Smooth muscle cell (in vitro differentiated cells): ENCODE measurements around the gene ACADSB. TPM values are rescaled to one million over a fixed set of nuclear protein-coding genes. Genes with fewer than 3 reads are reported as not detected.

Experiments used
- DNase-seq: peaks from one replicate; lab custom pipeline; 2025; ENCODE audit not compliant: unreplicated experiment; lab: John Stamatoyannopoulos, UW
- H2AFZ ChIP-seq: fragments of 200-600 bp; sonication (generic); 2 replicates; pipeline ENCODE4 v1.6.0; 2016; ENCODE audit warnings: antibody characterized with exemption, low read depth, mild to moderate bottlenecking
- H3F3A ChIP-seq: fragments of 200-600 bp; sonication (generic); 2 replicates; pipeline ENCODE4 v1.6.0; 2017; ENCODE audit warnings: antibody characterized with exemption, low read depth
- H3K27ac ChIP-seq: fragments of 200-600 bp; sonication (generic); 2 replicates; pipeline ENCODE4 v1.5.1; 2016; ENCODE audit warnings: low read depth, mild to moderate bottlenecking
- H3K27me3 ChIP-seq: fragments of 200-600 bp; sonication (generic); 2 replicates; pipeline ENCODE4 v1.6.1; 2016; ENCODE audit warnings: low read depth, mild to moderate bottlenecking
- H3K36me3 ChIP-seq: fragments of 200-600 bp; sonication (generic); 2 replicates; pipeline ENCODE4 v1.5.1; 2016; ENCODE audit warnings: low read depth
- H3K4me1 ChIP-seq: fragments of 200-600 bp; sonication (generic); 2 replicates; pipeline ENCODE4 v1.5.1; 2016; ENCODE audit warnings: low read depth
- H3K4me2 ChIP-seq: fragments of 200-600 bp; sonication (generic); 2 replicates; pipeline ENCODE4 v1.6.0; 2016; ENCODE audit warnings: mild to moderate bottlenecking
- H3K4me3 ChIP-seq: fragments of 200-600 bp; sonication (generic); 2 replicates; pipeline ENCODE4 v1.5.1; 2016; ENCODE audit warnings: mild to moderate bottlenecking
- H3K79me2 ChIP-seq: fragments of 200-600 bp; sonication (generic); 2 replicates; pipeline ENCODE4 v1.6.0; 2016; ENCODE audit warnings: low read depth, mild to moderate bottlenecking
- H3K9ac ChIP-seq: fragments of 200-600 bp; sonication (generic); 2 replicates; pipeline ENCODE4 v1.6.0; 2016; ENCODE audit warnings: low read depth
- H3K9me3 ChIP-seq: fragments of 200-600 bp; sonication (generic); replicated peaks from 2 replicates; pipeline ENCODE4 v1.5.1; 2016; ENCODE audit warnings: low read depth
- H4K20me1 ChIP-seq: fragments of 200-600 bp; sonication (generic); 2 replicates; pipeline ENCODE4 v1.6.0; 2016; ENCODE audit warnings: low read depth
- CTCF ChIP-seq: fragments of 200-600 bp; sonication (generic); IDR thresholded peaks from 2 replicates; pipeline ENCODE4 v1.5.1; 2017; ENCODE audit warnings: borderline replicate concordance, mild to moderate bottlenecking, antibody characterized with exemption; ENCODE audit not compliant: insufficient read depth, poor library complexity, severe bottlenecking
- WGBS: methylation state at CpG from one replicate; pipeline ENCODE4 v1.1.7; 2016; ENCODE audit warnings: low lambda C conversion rate; 5-methylcytosine and 5-hydroxymethylcytosine counted together
- polyA plus RNA-seq: library from polyadenylated mRNA; unstranded; fragments of >200 nt; fragmentation: Nextera tagmentation; extraction: Ambion mirVana; gene quantifications from 2 replicates; pipeline ENCODE4 v1.2.1, GENCODE V29; 2016
- total RNA-seq: library from RNA; depleted of rRNA; stranded (reverse); fragments of >200 nt; gene quantifications from 2 replicates; pipeline ENCODE4 v1.2.3, GENCODE V29; 2014

Gene ACADSB
- total and polyA plus RNA-seq, 2 experiments from 2014 or later = 2.9 to 3.2 TPM

- Histone ChIP-seq H3K4me1 (peaks cover 8% of the 10 kb centered on the region), H3F3A (no peaks in the 10 kb centered on the region), H3K9me3 (no peaks in the 10 kb centered on the region), H3K36me3 (no peaks in the 10 kb centered on the region), H3K27ac (no peak overlapping the region), H4K20me1 (peaks cover 32% of the 10 kb centered on the region), H3K79me2 (peaks cover 41% of the 10 kb centered on the region), H3K4me2 (peak overlapping the region; percentile 95), H3K4me3 (peak overlapping the region; percentile 92), H3K27me3 (no peaks in the 10 kb centered on the region), H2AFZ (peak overlapping the region; percentile 95), H3K9ac (peak overlapping the region; percentile 55)
- TF ChIP-seq CTCF = no peak
- WGBS = 2% methylated on average over 34 of the region's 34 CpGs
- DNase-seq = no peak
These were observed 457 bp downstream of the ACADSB start for GRCh38 chr10:123009105-123009820.

- no peak overlapping the region for H2AFZ ChIP-seq
- no peak overlapping the region for H3K27ac ChIP-seq
- no peaks in the 10 kb centered on the region for H3K9me3 ChIP-seq
- no peak overlapping the region for H3K9ac ChIP-seq
- 95% methylated on average over 3 of the region's 3 CpGs for WGBS
- no peak for DNase-seq
- H4K20me1 ChIP-seq = peaks cover 5% of the 10 kb centered on the region
- H3K36me3 ChIP-seq = no peaks in the 10 kb centered on the region
- TF ChIP-seq CTCF = no peak
- no peak overlapping the region for H3K4me2 ChIP-seq
- peaks cover 14% of the 10 kb centered on the region for H3K79me2 ChIP-seq
- H3F3A ChIP-seq = no peaks in the 10 kb centered on the region
- no peak overlapping the region for H3K4me3 ChIP-seq
- peaks cover 8% of the 10 kb centered on the region for H3K4me1 ChIP-seq
- no peaks in the 10 kb centered on the region for H3K27me3 ChIP-seq
These were observed 3.2 kb downstream of the ACADSB start for GRCh38 chr10:123011987-123012386.

GRCh38 chr10:123013456-123014419 lies 4.9 kb downstream of the ACADSB start:
- no peak overlapping the region for H2AFZ ChIP-seq
- no peaks in the 10 kb centered on the region for H3K36me3 ChIP-seq
- no peak for DNase-seq
- no peak overlapping the region for H3K27ac ChIP-seq
- H3K9me3 ChIP-seq = no peaks in the 10 kb centered on the region
- no peaks in the 10 kb centered on the region for H3K79me2 ChIP-seq
- no peaks in the 10 kb centered on the region for H3K27me3 ChIP-seq
- H3K9ac ChIP-seq = no peak overlapping the region
- no peak overlapping the region for H3K4me2 ChIP-seq
- no peak for TF ChIP-seq CTCF
- H4K20me1 ChIP-seq = no peaks in the 10 kb centered on the region
- WGBS = 98% methylated on average over 41 of the region's 43 CpGs
- H3K4me1 ChIP-seq = no peaks in the 10 kb centered on the region
- H3K4me3 ChIP-seq = no peak overlapping the region
- no peaks in the 10 kb centered on the region for H3F3A ChIP-seq
